Right lobe of liver (tissue), 4 donors: ENCODE measurements around the gene AJAP1.

ENCODE experiments used
- CTCF ChIP-seq, 4 donors: fragments of 200-600 bp in 3 of 4; fragments of 450-650 bp in 1 of 4; IDR thresholded peaks; one replicate each; pipeline versions ENCODE4 v1.5.1 to v1.8.0; 2016 to 2022; ENCODE audit warnings: antibody characterized with exemption in 4 of 4, mild to moderate bottlenecking in 2 of 4
- POLR2A ChIP-seq: fragments of 450-650 bp; IDR thresholded peaks from one replicate; pipeline ENCODE4 v1.6.1; 2017; ENCODE audit warnings: antibody characterized with exemption, mild to moderate bottlenecking
- donor health status: DM: no; HTN: no; CAD: no.
- donor health status: DM: no; HTN: no; CAD: no.
- donor health status: DM: no; HTN: yes; CAD: no.

- no peak for TF ChIP-seq CTCF (IDR thresholded peaks at IDR 0.05)
- no peak for TF ChIP-seq POLR2A
Observed at GRCh38 chr1:4657244-4657789, 2.9 kb downstream of the AJAP1 start.
